GM12892 (cell line): ENCODE data around the gene LPIN1.

Source experiments
- POLR2A ChIP-seq: IDR thresholded peaks from 2 replicates; pipeline ENCODE4 v1.6.1; 2011; ENCODE audit warnings: low read depth, low read length, control low read depth
- POLR2AphosphoS5 ChIP-seq: IDR thresholded peaks from 2 replicates; pipeline ENCODE4 v1.6.1; 2011; ENCODE audit warnings: low read depth, low read length, control low read depth
- TAF1 ChIP-seq: IDR thresholded peaks from 2 replicates; pipeline ENCODE4 v1.6.1; 2011; ENCODE audit warnings: low read depth, mild to moderate bottlenecking, control low read depth, low read length, borderline replicate concordance

DNA sequence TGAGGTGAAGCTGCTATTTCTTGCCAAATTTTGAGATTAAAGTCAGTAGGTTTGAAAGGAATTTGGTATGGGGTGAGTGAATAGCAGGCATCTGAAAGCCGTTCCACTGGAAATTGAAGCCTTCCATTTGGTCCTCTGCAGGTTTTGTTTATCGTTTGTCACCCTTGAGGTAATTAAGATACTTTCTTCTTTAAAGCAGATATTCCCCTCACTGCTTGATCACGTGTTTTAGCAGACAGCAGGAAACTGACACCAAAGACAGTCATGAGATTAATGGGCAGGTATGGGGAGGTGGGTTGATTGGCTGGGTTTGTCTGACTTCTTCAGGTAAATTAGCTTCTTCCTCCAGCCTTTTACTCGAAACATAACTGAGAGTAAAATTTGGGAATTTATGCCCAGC lies 10.7 kb downstream of the LPIN1 start:
- no peak for TF ChIP-seq POLR2A
- TF ChIP-seq TAF1: no peak
- TF ChIP-seq POLR2AphosphoS5: no peak
